ENCODE results near the gene TNC.
A peak's percentile ranks its signal among the peaks of the same experiment; 100 is the strongest.

TNC gene

GRCh38 chr9:115093520-115093919, 24.4 kb downstream of the TNC start:
- DNase-seq, result no peak

GRCh38 chr9:115090486-115090885, 27.5 kb downstream of the TNC start:
- no peak for DNase-seq

DNA sequence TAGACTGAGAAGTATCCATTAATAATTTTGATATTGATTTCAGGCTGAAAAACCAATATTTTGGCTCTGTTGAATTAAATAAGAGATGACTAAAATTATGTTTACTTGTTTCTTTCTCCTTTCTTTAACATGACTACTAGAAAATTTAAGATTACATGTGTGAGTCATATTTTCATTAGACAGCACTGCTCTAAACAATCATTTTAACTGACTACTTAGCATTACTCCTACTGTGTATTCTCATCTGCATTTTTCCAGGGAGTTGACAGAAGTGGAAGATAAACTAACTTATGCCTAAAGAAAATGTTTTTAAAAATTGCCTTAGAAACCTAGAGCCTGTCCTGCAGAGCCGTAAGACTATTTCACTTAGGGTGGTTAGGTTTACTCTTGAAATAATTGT, 29.1 kb downstream of the TNC start:
- DNase-seq, result no peak

DNA sequence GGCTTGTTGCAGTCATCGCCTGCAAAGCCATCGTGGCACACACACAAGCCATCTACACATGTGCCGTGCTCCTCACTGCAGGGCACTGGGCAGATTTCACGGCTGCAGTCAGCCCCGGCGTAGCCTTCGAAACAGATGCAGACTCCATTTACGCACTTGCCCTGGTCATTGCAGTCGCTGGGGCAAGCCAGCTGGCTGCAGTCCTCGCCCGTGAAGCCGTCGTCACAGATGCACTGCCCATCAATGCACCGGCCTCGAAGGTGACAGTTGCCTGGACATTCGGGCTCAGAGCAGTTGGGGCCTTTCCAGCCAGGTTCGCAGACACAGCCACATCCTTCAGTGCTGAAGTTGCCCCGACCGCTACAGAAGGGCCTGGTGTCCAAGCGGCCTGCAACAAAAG, 31.1 kb downstream of the TNC start:
- no peak for DNase-seq

- no peak for DNase-seq
Observed at GRCh38 chr9:115086461-115086860, 31.5 kb downstream of the TNC start.

DNA sequence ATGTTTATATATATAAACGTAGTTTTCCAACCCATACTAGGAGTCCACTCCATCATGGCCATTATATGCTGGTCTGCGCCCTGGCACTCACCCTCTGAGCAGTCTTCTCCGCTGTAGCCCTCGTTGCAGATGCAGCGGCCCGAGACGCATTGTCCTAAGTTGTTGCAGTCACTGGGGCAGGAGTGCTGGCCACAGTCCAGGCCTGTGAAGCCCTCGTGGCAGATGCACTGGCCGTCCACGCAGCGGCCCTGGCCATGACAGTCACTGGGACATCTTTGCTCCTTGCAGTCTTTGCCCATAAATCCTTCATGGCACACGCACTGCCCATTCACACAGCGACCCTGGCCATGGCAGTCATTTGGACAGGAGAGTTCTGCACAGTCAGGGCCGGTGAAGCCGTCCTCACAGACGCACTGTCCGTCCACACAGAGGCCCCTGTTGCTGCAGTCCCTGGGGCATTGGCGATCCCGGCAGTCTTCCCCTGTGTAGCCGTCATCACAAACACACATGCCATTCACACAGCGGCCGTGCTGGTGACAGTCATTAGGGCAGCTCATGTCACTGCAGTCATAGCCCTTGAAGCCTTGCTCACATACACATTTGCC, 32.1 kb downstream of the TNC start:
- no peak for DNase-seq

DNA sequence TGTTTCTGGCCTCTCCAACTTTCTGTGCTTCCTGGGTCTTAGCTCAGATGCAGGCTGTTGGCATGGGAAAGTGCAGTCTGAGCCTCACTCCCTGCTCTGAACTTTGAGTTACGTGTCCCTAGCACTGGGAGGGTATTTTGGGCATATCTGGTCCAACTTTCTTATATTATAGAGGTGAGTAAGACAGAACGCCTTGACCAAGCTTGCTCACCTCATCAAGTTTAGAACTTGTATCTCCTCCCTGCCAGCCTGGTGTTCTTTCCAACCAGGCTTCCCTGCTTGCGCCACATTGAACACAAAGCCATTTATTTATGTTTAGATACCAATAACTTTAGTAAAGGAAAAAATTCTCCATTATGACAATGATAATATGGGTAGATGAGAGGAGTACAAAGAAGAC, 33.2 kb downstream of the TNC start:
- DNase-seq, result no peak

- no peak for DNase-seq
Observed at GRCh38 chr9:115084157-115084556, 33.8 kb downstream of the TNC start.

- no peak for DNase-seq
Observed at GRCh38 chr9:115080242-115080641, 37.7 kb downstream of the TNC start.

GRCh38 chr9:115079156-115079555, 38.8 kb downstream of the TNC start:
- no peak for DNase-seq

DNA sequence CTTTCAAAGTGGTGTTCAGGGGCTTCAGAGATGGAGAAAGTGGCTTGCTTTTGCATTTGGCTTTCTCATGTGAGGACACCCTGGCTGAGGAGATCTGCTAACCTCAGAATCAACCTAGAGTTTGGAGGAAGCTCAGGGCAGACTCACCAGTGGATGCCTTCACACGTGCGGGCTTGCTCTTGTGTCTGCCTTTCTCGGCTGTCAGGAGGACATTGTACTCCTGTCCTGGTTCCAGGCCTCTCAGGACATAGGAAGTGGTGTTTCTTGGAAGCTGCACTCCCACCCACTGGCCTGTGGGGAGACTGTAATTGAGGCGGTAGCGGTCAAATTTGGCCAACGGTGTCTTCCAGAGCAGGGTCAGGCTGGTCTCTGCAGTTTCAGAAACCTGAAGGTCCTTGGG, 44.5 kb downstream of the TNC start:
- DNase-seq, result no peak

- DNase-seq, result no peak
Observed at GRCh38 chr9:115071176-115071575, 46.8 kb downstream of the TNC start.

GRCh38 chr9:115069771-115070170, 48.2 kb downstream of the TNC start:
- no peak for DNase-seq

DNA sequence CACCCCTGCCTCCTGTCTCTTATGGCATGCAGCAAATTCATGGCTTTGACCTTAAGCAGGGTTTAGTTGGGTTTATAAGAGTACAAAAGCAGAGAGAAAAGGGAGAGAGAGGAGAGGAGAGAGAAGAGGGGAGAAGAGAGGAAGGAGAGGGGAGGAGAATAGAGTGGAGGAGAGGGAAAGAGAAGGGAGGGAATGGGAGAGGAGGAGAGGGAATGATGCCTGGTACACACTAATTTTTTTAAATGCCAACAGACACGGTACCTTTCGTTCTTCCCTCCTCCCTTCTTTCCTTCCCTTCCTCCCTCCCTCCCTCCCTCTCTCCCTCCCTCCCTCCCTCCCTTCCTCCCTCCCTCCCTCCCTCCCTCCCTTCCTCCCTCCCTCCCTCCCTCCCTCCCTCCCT, 48.7 kb downstream of the TNC start:
- DNase-seq, result no peak

DNA sequence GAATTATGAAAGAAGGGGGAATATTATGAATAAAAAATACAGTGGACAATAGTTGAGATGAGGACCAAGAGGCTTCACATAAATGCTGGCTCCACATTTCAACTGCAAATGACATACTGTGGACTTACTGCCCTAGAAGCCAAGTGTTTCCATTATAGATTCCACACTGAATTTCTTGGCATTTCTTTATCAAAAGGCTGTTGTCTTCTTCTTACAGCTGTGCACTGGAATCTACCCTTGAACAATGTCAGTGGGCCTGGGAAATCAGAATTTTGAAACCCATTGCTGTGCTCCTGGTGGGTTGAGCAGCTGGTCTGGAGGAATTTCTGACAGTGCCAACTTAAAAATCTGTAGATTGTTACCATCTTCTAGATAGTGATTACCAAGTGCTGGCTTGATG, 49.9 kb downstream of the TNC start:
- no peak for DNase-seq

DNA sequence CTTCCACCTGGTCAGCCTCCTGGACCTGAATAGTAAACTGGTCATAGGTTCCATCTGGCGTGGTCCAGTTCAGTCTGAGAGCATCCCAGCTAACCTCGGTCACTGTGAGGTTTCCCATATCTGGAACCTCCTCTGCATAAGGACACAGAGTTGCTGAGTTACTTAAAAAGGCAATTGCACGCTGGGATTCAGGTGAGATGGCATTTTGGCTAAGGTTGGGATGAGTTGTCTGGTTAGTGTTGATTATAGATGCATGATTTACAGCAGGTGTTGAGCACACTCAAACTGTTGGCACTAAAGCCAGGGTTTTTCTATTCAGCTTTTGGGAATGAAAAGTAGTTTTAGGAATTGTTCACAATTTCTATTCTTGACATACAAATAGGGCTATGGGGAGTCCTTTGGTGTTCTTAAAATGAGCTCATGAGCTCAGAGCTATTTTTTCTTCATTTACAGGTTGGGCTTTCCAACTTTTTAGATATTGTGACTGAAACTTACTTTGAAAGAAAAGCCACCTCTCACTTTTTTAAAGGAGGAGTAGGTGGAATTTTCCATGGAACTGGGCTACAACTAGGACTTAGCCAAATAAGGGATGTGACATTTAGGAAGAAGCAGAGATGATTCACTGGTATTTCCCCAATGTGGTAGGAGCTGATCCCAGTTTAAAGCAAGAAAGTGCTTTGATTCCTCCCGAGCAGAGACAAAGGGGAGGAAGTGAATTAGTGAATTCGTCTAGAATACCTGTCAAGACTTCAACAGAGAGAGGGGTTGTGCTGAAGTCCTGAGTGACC, 54.7 kb downstream of the TNC start:
- no peak for DNase-seq

GRCh38 chr9:115058684-115059315, 59.2 kb downstream of the TNC start:
- DNase-seq, result peak; percentile 43

- DNase-seq, result no peak
Observed at GRCh38 chr9:115058175-115058574, 59.8 kb downstream of the TNC start.

GRCh38 chr9:115057559-115057958, 60.4 kb downstream of the TNC start:
- DNase-seq, result no peak

DNA sequence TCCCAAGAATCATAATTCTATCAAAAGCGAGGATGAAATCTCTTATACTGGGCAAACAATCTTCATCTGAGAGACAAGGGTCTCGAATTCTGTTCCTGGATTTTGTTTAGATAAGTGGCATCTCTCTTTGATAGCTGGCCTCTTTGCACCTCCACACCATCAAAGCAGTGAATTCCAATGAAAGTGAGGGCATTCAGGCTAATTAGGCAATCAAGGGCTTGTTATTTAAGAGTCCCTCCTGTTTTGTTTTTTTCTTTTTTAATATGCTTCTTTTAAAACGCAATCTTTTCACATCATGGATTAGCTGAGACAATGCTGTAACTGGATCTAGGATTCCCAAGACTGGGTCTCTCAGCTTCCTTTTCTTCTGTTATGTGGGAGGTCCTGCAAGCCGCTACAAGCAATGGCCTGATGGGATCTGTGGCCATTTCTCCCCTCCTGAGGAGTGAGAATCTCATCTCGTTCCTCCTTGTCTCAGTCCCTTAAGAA, 67.9 kb downstream of the TNC start:
- no peak for DNase-seq

GRCh38 chr9:115046824-115047223, 71.1 kb downstream of the TNC start:
- DNase-seq, result no peak

DNA sequence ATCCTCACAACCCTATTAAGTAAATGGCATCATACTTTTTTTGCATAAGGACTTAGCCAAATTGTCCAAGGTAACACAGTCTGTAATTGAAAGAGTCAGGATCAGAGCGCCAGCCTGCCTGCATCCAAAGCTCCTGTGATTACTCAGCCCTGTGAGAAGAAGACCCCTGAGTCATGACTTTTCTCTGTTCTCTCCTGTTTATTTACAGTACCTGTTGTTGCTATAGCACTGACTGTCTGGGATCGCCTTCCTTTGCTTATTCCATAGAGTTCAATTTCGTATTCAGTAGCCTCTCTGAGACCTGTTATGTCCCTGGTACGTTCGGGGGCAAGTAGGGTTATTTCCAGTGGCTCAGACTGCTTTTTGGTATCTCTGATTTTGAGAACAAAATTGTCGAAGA, 71.8 kb downstream of the TNC start:
- DNase-seq, result no peak

DNA sequence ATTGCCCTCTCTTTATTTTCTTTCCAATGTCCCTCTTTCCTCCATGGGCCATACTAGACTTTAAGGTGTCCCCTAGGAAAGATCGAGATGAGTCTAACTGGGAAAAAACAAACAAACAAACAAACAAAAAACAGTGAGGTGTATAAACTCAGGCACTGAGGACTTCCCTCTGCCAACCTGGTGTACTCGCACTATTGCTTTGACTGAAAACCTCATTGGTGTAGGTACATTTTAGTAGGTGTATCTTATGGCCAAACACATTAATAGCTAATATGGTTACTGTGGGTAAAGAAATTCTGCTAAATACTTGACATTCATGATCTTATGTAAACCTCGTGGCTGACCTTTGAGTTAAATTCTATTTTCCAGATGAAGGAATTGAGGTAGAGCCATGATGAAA, 74.3 kb downstream of the TNC start:
- no peak for DNase-seq

- no peak for DNase-seq
Observed at GRCh38 chr9:115042781-115043509, 75.0 kb downstream of the TNC start.
